DOHH2 (cell line): ENCODE data around the gene CDKN2AIP.

Experiments used
- CTCF ChIP-seq: fragments of 200-600 bp; sonication (generic); IDR thresholded peaks from one replicate; pipeline ENCODE4 v1.5.1; 2014; ENCODE audit warnings: antibody characterized with exemption, mild to moderate bottlenecking, low read depth, low read length; ENCODE audit not compliant: poor library complexity, severe bottlenecking
- EZH2phosphoT487 ChIP-seq: fragments of 200-600 bp; sonication (generic); IDR thresholded peaks from 2 replicates; pipeline ENCODE4 v1.6.1; 2017; ENCODE audit warnings: borderline replicate concordance, mild to moderate bottlenecking, antibody characterized with exemption, low read length, moderate library complexity, mixed read lengths

- TF ChIP-seq CTCF (no peak), EZH2phosphoT487 (no peak)
Measured at GRCh38 chr4:183443655-183444213, 702 bp upstream of the CDKN2AIP start.
